ENCODE data around the gene CRYM. TPM values are rescaled to one million over a fixed set of nuclear protein-coding genes. Genes with fewer than 3 reads are reported as not detected.
"Not testable (repeated sequence)": the region's sequence is repeated elsewhere in the genome, so short reads cannot be mapped to it uniquely, and the experiment has no call there.

CRYM gene
- 1 to 10 TPM in 2 of 12 donors, under 1 TPM in 6, not detected in 4; 0.12 to 2.1 (median 0.49) TPM for polyA plus RNA-seq (ENCODE audit: insufficient read length in 12 of 12)
- long read RNA-seq, donor 1, partial matches to known transcripts = 16 of 17 reads
- long read RNA-seq, donor 1, other reads (novel, unspliced or antisense) = 0 of 17 reads
- long read RNA-seq, donor 2 = 0 reads
- long read RNA-seq, donor 3 = 0 reads
- long read RNA-seq, donor 4 = 0 reads
- long read RNA-seq, donor 5 = 0 reads
- long read RNA-seq, donor 6 = 0 reads
- long read RNA-seq, donor 7 = 0 reads
- long read RNA-seq, donor 8 = 0 reads
- long read RNA-seq, donor 9 = 0 reads
- long read RNA-seq, donor 10 = 0 reads
- long read RNA-seq, donor 11 = 0 reads

DNA sequence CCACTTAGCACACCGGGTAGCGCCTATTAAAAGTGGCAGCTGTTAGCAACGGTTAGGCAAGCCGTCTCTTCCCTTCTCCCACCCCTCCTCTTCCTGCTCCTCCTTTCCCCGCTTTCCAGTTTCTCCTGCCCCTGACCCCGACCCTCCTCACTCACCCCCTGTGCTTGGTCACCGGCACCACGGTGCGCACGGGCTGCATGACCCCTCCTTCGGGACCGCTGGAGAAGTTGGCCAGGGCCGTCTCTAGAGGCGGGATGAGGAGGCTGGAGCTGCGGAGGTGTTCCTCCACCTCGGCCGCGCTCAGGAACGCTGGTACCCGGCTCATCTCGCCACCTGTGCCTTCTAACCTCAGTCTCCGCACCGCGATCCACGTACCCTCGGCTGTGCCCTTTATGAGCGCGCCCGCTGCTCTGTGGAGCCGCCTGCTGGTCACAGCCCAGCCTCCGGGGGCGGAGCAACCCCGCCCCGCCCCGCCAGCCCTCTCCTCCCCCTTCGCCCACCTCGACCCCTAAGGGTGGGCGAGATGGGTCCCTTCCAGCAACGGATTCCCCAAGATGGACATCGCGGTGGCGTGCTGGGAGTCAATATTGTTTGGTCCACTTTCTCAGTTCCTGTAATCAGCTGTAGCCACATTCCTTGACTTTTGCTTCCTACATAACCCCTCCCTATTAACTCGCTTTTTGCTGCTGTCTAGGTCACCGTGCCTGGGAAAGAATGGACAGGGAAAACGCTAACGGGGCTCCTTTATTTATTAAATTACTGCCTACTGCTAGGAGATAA is at the start of gene CRYM:
CRYM (minus strand) TSS at position 364 of the 780 bp plus-strand sequence; CDS start at position 325, 39 bp downstream.
- DNase-seq = no peak

DNA sequence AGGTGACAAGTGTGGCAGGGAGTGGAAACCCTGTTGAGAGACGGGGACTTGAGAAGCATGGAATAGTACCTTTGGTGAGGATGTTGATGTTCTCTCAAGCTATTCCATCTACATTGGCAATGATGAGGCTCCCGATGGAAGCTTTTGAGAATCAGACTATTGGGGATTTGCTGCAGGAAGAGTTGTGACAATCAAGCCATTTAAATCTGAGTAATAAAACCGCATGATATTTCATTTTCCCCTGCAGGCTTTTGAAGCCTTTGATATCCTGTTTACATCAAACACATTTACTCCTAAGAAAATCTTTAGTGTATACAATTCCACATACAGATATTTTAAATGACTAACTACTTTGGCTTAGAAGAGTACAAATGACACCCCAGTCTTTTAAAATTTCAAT is 49.0 kb upstream of the CRYM start:
- DNase-seq = no peak

DNA sequence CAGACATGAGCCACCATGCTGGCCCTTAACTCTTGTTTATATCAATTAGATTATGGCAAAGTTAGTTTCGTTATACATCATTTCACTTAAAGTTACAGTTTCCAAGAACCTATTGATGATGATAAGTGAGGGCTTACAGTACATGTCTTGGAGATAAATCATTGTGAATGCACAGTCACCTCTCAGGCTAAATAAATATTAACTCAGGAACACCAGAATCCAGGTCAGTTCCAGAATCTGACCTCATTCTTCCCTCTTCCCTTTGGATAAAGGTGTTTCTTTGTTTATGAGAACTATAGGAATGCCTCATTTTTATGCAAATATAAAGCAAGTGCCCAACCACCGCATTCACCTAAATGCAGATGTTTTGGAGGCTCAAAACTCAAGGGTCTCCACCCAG is 48.4 kb upstream of the CRYM start:
- DNase-seq = no peak

DNA sequence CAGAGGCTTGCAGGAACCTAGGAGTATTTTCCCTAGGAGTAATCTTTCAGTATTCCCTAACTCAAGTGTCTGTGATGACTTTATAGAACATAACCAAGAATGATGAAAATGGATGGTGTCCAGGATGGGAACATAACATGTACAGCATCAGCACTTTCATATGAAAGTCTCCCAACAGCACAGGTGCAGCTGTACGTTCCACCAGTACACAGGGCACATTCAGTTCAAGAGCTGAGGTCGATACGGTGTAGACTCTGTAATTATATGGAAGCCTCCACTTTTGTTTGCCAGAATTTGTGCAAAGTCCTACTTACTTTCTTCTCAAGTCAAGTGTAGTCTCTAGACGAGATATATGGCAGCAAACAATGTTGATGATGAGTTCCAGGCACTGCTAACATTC is 46.2 kb upstream of the CRYM start:
- no peak for DNase-seq

DNA sequence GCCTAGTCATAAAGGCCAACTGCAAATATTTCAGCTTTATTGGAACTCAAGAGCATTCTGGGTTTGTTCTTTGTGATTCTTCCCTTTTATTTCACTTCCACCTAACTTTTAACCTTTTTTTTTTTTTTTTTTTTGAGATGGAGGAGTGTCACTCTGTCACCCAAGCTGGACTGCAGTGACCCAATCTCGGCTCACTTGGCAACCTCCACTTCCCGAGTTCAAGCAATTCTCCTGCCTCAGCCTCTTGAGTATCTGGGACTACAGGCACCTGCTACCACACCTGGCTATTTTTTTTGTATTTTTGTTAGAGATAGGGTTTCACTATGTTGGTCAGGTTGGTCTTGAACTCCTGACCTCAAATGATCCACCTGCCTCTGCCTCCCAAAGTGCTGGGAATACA is 44.2 kb upstream of the CRYM start:
- DNase-seq = not testable (repeated sequence)

DNA sequence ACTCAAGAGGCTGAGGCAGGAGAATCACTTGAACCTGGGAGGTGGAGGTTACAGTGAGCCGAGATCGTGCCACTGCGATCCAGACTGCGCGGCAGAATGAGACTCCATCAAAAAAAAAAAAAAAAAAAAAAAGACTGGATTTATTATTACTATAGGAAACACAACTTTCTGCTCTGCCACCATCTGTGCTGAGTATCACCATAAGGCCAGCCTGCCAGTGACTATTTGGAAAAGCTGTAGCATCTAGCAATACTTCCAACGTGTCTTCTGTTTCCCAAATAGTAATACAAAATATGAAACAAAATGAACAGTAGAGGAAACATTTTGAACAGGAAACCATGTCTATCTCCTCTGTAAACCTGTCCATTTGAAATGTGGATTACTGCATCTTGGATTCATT is 43.6 kb upstream of the CRYM start:
- no peak for DNase-seq

DNA sequence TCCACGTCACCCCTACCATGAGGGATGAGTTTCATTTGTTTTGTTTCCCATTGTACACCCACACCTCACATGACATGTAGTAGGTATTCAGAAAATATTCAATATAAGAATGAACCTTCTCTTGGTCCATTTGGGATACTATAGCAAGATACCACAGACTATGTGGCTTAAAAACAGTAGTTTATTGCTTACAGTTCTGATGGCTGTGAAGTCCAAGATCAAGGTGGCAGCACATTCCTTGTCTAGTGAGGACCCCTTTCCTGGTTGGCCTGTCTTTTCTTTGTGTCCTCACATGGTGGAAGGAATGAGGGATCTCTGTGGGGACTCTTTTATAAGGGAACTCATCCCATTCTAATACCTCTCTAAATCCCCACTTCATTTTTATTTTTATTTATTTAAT is 36.2 kb upstream of the CRYM start:
- DNase-seq = no peak

DNA sequence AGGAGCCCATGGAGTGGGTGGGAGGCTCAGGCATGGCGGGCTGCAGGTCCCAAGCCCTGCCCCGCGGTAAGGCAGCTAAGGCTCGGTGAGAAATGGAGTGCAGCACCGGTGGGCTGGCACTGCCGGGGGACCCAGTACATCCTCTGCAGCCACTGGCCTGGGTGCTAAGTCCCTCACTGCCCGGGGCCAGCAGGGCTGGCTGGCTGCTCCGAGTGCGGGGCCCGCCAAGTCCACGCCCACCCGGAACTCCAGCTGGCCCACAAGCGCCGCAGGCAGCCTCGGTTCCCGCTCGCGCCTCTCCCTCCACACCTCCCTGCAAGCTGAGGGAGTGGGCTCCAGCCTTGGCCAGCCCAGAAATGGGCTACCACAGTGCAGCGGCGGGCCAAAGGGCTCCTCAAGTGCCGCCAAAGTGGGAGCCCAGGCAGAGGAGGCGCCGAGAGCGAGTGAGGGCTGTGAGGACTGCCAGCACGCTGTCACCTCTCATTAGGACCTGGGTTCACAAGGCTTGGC is 34.8 kb upstream of the CRYM start:
- not testable (repeated sequence) for DNase-seq

DNA sequence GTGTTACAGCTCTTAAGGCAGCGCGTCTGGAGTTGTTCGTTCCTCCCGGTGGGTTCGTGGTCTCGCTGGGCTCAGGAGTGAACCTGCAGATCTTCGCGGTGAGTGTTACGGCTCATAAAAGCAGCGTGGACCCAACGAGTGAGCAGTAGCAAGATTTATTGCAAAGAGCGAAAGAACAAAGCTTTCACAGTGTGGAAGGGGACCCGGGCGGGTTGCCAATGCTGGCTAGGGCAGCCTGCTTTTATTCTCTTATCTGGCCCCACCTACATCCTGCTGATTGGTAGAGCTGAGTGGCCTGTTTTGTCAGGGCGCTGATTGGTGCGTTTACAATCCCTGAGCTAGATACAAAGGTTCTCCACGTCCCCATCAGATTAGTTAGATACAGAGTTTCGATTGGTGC is 34.0 kb upstream of the CRYM start:
- not testable (repeated sequence) for DNase-seq

DNA sequence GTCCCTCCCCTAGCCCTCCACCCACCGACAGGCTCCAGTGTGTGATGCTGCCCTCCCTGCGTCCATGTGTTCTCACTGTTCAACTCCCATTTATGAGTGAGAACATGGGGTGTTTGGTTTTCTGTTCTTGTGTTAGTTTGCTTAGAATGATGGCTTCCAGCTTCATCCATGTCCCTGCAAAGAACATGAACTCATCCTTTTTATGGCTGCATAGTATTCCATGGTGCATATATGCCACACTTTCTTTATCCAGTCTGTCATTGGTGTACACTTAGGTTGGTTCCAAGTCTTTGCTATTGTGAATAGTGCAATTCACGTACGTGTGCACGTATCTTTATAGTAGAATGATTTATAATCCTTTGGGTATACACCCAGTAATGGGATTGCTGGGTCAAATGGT is 28.6 kb upstream of the CRYM start:
- DNase-seq = not testable (repeated sequence)

DNA sequence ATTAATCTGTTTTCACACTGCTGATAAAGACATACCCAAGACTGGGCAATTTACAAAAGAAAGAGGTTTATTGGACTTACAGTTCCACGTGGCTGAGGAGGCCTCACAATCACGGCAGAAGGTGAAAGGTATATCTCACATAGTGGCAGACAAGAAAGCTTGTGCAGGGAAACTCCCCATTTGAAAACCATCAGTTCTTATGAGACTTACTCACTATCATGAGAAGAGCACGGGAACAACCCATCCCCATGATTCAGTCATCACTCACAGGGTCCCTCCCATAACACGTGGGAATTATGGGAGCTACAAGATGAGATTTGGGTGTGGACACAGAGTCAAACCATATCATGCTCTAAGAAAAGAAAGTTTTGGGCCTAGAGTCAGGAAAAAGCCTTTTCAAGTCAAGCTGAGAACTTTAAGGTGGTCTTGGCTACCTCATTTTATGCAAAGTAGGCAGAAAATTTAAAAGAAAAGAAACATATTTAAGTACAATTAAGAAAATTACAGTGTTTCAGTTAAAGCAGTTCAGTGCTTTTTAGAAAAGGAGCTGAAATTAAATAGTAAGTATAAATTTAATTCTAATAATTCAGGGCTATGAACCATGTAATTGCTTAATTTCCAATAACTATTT is 24.9 kb upstream of the CRYM start:
- no peak for DNase-seq

DNA sequence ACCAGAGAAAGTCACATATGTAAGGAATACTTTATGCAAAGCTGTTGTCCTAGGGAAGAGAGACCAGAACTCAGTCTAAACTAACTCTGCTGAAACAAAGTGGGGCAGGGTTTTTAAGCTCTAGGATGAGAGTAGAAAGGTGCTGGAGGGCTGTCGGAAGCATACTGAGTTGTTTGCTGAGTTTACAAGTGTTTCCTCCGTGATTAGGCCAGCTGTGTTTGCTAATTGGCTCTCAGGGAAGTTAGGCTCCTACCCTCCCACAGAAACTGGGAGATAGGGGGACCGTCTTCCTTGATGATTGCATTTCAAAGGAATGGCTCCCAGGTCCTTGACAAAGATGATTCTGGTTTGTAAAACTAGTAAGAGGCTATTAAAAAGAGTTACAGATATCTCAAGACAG is 24.4 kb upstream of the CRYM start:
- DNase-seq = no peak

DNA sequence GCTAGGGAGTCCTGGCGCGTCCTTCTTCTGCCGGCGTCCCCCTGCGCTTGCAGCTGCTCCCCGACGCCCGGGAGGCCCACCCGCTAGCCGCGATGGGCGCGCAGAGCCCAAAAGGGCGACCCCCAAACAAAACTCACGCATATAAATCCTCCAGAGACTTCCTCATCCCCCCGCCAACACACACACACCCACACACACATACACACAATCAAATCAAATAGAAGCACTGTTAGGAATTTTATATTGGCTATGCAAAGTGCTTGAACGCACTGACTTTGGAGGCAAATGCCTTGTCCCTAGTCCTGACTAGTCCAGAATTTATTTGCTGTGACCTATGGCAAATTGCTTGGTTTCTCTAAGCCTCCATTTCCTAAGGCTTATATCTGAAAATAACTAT is 23.8 kb upstream of the CRYM start:
- DNase-seq = no peak

DNA sequence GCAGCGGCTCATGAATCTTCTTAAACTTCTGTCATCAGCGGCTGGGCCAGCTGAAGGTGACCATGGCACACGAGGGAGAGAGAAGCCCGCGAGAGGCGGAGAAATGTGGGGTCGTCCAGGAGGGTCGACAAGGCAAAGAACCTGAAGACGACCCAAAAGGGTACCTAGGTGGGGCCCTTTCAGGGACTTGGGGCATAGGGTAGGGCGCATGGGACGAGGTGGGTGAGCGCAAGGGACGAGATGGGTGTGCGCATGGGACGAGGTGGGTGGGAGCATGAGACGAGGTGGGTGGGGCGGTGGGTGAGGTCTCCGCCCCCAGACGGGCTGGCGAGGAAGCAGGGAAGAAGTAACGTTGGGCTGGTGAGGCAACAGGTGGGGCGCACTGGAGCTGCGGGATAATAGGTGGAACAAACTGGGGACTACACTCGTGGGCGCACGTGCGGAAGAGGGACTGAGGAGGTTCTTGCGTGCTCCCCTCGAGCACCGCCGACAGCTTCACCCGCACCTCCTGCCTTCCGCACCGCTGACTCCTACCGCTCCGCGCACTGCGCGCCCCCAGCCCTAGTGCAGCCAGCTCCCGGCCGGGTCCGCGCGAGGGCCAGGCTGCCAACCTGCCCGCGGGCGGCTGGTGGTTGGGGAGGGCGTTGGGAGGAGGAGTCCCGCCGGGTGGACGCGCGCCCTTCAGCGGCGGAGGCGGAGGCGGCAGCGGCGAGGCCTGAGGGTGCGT is 23.2 kb upstream of the CRYM start:
- DNase-seq = peak; percentile 34

DNA sequence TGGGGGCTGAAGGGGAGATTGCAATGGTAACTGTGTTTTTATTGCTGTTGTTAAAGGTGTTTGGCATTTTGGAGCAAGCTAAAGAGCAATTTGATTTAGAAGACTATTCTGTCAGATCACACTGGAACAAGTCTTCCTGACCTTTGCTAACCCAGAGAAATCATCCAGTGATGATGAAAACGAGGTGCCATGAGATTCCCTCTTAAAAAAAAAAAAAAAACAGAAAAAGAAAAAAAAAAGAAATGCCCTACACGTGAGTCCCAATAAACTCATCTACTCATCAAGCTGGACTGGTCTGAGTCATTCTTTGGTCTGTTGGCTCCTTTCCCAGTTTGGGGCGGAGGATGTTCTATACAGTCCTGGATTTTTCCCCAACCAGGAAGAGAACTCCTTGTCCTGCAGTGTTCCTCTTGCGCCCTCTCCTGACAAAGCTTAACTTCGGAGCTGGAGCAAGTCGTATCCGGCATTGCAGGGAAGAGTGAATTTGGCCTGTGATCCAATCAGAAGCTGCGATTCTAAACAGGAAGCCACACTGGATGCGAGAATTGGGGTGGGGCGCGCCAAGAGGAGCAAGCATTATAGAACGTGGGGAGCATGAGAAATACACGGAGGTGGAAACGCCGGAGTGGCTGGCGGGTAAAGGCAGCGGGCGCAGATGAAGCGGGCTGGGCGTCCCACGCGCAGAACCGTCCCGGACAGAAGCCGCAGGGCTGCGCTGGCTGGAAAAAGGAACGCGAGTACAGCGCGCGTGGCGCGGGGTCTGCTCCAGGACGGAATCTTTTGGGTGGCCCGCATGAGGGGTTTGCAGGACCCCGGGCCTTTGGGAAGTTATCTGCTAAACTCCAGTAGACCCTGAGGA is 22.4 kb upstream of the CRYM start:
- DNase-seq = peak; percentile 97

DNA sequence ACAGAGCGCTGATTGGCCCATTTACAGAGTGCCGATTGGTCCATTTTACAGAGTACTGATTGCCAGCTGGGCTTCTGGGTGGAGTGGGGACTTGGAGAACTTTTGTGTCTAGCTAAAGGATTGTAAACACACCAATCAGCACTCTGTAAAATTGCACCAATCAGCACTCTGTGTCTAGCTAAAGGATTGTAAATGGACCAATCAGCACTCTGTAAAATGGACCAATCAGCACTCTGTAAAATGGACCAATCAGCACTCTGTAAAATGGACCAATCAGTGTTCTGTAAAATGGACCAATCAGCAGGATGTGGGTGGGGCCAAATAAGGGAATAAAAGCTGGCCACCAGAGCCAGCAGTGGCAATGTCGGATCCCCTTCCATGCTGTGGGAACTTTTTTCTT is 11.7 kb upstream of the CRYM start:
- not testable (repeated sequence) for DNase-seq

DNA sequence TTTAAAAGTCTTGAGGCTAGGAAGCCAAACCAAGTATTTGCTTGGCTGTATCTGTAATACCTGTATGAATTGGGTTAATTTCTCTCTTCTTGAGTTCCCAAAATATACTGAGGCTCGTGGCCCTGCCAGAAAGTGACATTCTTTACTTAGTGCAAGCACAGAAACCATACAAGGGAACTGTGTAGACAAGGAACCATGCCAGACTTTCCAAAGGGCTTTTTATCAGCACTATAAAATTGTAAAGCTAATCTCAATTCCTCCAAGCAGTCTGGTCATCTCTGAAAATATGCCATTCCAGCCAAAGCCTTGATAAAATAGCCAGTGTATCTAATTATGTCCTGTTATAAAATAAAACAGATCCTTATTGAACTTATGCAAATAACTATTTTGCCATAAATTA is 7.2 kb upstream of the CRYM start:
- no peak for DNase-seq

DNA sequence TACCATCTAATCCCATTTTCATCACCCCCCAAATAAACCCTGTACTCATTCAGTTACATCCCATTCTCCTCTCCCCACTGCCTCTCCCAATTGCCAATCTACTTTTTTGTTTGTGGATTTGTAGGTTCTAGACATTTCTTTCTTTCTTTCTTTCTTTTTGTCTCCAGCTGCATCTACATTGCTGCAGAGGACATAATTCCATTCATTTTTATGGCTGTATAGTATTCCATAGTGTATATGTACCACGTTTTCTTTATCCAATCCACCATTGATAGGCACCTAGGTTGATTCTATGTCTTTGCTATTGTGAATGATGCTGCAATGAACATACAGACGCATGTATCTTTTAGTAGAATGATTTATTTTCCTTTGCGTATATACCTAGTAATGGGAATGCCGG is 6.3 kb upstream of the CRYM start:
- no peak for DNase-seq

DNA sequence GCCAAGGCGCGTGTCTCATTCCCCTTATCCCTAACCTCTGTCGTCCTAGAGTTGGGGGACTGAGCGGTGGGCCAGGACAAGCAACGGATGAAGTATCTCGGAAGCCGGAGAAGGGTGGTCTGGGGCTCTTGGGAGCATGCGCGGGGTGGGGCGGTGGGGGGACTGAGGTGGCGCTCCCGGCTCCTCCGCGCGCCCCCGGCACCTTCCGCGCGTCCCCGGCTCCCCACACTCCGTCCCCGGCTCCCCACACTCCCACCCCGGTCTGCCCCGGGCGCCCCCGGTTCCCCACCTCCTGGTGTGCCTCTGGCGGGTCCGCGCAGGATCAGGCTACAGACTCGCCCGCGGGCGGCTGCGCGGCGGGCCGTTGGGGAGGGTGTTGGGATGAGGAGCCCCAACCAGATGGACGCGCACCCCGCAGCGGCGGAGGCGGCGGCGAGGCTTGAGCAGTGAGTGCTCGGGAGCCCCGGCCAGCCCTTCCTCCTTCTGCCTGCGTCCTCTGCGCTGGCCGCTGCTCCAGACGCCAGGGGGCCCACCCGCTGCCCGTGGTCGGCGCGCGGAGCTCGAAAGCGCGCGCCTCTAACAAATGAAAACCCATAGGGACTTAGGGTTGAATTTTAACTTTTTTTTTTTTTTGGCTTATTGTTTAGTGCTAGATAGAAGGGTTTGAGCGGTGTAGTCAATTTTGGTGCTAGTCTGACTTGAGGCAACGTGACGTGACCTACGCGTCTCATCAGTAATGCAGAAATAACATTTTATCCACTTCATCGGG is 5.6 kb upstream of the CRYM start:
- DNase-seq = peak; percentile 38

Measured in muscle of arm (tissue), 14 donors.